ENCODE measurements around the gene STK38. TPM values are rescaled to one million over a fixed set of nuclear protein-coding genes. Genes with fewer than 3 reads are reported as not detected.
"Not testable (repeated sequence)": the region's sequence is repeated elsewhere in the genome, so short reads cannot be mapped to it uniquely, and the experiment has no call there.

The STK38 gene
- polyA plus RNA-seq, 2 of the 4 experiments (the other 2 are of a cell fraction) = 30.0 to 30.9 TPM

- DNase-seq (ENCODE audit: low read depth in 1 of 2, low spot score in 1 of 2) (peak in 1 of 2 experiments; percentile 89), ATAC-seq (peak; percentile 73 to 81; a peak in 5 of 6 replicates)
- CTCF ChIA-PET = interaction anchor here (0.6 to 1.3 kb wide), 3 partner anchors 20 to 152 kb away, joined by 3 to 5 read pairs (median 3); no protein-coding TSS in a partner anchor
- Histone ChIP-seq H3K27ac (peak overlapping the region; percentile 19 to 70; a peak in 5 of 6 replicates), H3K4me2 (peak overlapping the region; percentile 13), H3K4me1 (peaks cover 30% of the 10 kb centered on the region)
- H3K4me3 ChIP-seq; POLR2A ChIA-PET; FAIRE-seq; H3K9me3 ChIP-seq; TF ChIP-seq FOSL2 (IDR thresholded peaks at IDR 0.05): not testable (repeated sequence)
- peak; percentile 52; the same call in 1 of the 2 replicates for TF ChIP-seq GATA3 (IDR thresholded peaks at IDR 0.05; ENCODE audit: borderline replicate concordance)
- TF ChIP-seq RARB (CRISPR knock-in tag; IDR thresholded peaks at IDR 0.05) = 0 out of 2 replicates have a peak, but pooled peaks have one; percentile 9
- peak in 1 of 2 experiments; percentile 53; a peak in 2 of 4 replicates for TF ChIP-seq CEBPB (IDR thresholded peaks at IDR 0.05)
- peak; percentile 78 for TF ChIP-seq FOSL2 (CRISPR knock-in tag; IDR thresholded peaks at IDR 0.05)
- WGBS (ENCODE audit: missing lambda C conversion rate) = 56% methylated on average over 12 of the region's 12 CpGs
These were observed 25.4 kb upstream of the STK38 start for GRCh38 chr6:36572353-36573311.

DNA sequence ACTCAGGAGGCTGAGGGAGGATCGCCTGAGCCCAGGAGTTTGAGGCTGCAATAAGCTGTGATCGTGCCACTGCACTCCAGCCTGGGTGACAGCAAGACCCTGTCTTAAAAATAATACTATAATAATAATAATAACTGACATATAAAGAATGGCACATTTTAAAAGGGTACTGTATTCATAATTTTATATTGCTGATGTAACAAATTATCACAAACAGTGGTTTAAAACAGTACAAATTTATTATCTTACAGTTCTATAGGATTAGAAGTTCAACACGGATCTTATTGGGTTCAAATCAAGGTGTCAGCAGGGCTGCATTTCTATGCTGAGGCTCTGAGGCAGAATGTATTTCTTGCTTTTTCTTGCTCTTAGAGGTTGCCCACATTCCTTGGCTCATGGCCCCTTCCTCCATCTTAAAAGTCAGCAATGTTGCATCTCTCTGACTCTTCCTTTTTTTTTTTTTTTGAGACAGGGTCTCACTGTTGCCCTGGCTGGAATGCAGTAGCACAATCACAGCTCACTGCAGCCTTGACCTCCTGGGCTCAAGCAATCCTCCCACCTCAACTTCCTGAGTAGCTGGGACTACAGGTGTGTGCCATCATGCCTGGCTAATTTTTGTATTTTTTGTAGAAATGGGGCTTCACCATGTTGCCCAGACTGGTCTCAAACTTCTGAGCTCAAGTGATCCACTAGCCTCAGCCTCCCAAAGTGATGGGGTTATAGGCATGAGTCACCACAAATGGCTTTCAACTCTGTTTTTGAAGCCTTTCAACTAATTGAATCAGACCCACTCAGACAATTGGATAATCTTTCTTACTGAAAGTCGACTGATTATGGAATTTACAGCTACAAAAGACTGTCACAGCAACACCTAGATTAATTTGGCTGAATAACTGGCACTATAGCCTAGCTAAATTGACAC is 24.1 kb upstream of the STK38 start:
- FAIRE-seq (no peak), DNase-seq (ENCODE audit: low read depth in 1 of 2, low spot score in 1 of 2) (no peak), ATAC-seq (no peak)
- 85% methylated on average over 4 of the region's 4 CpGs for WGBS (ENCODE audit: missing lambda C conversion rate)
- Histone ChIP-seq H3K9me3 (no peaks in the 10 kb centered on the region), H3K4me2 (no peak overlapping the region), H3K27ac (peak overlapping the region; percentile 19 to 70; a peak in 3 of 6 replicates), H3K4me3 (no peak overlapping the region), H3K4me1 (peaks cover 18% of the 10 kb centered on the region)
- TF ChIP-seq MAFK (IDR thresholded peaks at IDR 0.05; ENCODE audit: partially characterized antibody) (peak; percentile 39), CHD4 (IDR thresholded peaks at IDR 0.05; ENCODE audit: borderline replicate concordance) (no peak), HOXB5 (CRISPR knock-in tag; IDR thresholded peaks at IDR 0.05) (no peak), FOSL2 (IDR thresholded peaks at IDR 0.05) (no peak), FOSL2 (CRISPR knock-in tag; IDR thresholded peaks at IDR 0.05) (peak; percentile 25; the same call in 1 of the 2 replicates)
- ChIA-PET CTCF (interaction anchor here (0.7 to 1.3 kb wide), 2 partner anchors 19 to 153 kb away, joined by 3 to 5 read pairs; no protein-coding TSS in a partner anchor), POLR2A (no interaction called here)

GRCh38 chr6:36570264-36570663 is 23.0 kb upstream of the STK38 start:
- no peak for TF ChIP-seq ZSCAN20 (CRISPR knock-in tag; IDR thresholded peaks at IDR 0.05)
- TF ChIP-seq JUN (IDR thresholded peaks at IDR 0.05) = no peak
- TF ChIP-seq JUNB (IDR thresholded peaks at IDR 0.05) = no peak
- no peak for TF ChIP-seq HOXB13 (CRISPR knock-in tag; IDR thresholded peaks at IDR 0.05; ENCODE audit: low read depth)
- TF ChIP-seq MAZ (IDR thresholded peaks at IDR 0.05; ENCODE audit: borderline replicate concordance, low read depth, low read length) = no peak
- Histone ChIP-seq H3K4me2 (no peak overlapping the region), H3K4me1 (peaks cover 18% of the 10 kb centered on the region), H3K4me3 (no peak overlapping the region), H3K27ac (no peak overlapping the region), H3K9me3 (no peaks in the 10 kb centered on the region)
- FAIRE-seq (no peak), ATAC-seq (no peak), DNase-seq (ENCODE audit: low read depth in 1 of 2, low spot score in 1 of 2) (no peak)
- 98% methylated on average over 2 of the region's 2 CpGs for WGBS (ENCODE audit: missing lambda C conversion rate)
- CTCF ChIA-PET = interaction anchor here (0.6 to 1.9 kb wide), 2 partner anchors 9 to 147 kb away, joined by 4 to 7 read pairs; no protein-coding TSS in a partner anchor
- POLR2A ChIA-PET = no interaction called here

GRCh38 chr6:36566418-36566905 is 19.2 kb upstream of the STK38 start:
- no peak for FAIRE-seq
- 74% methylated on average over 8 of the region's 8 CpGs for WGBS (ENCODE audit: missing lambda C conversion rate)

More at GRCh38 chr6:36566418-36566905, 19.2 kb upstream of the STK38 start:
- DNase-seq (ENCODE audit: low read depth in 1 of 2, low spot score in 1 of 2) (no peak), ATAC-seq (no peak)
- Histone ChIP-seq H3K4me1 (peaks cover 22% of the 10 kb centered on the region), H3K9me3 (no peaks in the 10 kb centered on the region), H3K4me2 (no peak overlapping the region; the same call in 2 of the 3 replicates), H3K4me3 (no peak overlapping the region), H3K27ac (no peak overlapping the region)
- POLR2A ChIA-PET = no interaction called here
- no peak for TF ChIP-seq GATA3 (IDR thresholded peaks at IDR 0.05; ENCODE audit: borderline replicate concordance)
- no peak for TF ChIP-seq EHF (CRISPR knock-in tag; IDR thresholded peaks at IDR 0.05)
- TF ChIP-seq ZSCAN20 (CRISPR knock-in tag; IDR thresholded peaks at IDR 0.05) = no peak
- TF ChIP-seq HDAC2 (IDR thresholded peaks at IDR 0.05) = no peak
- no peak for TF ChIP-seq RARB (CRISPR knock-in tag; IDR thresholded peaks at IDR 0.05)
- TF ChIP-seq KDM1A (IDR thresholded peaks at IDR 0.05; ENCODE audit: low read depth) = no peak
- TF ChIP-seq ZNF302 (CRISPR knock-in tag; IDR thresholded peaks at IDR 0.05) = no peak
- no peak for TF ChIP-seq CBX8 (IDR thresholded peaks at IDR 0.05)
- no peak for TF ChIP-seq RAD21 (conservative IDR thresholded peaks at IDR 0.05 in 1 of 2, IDR thresholded peaks at IDR 0.05 in 1 of 2)
- TF ChIP-seq, protein P1, sequence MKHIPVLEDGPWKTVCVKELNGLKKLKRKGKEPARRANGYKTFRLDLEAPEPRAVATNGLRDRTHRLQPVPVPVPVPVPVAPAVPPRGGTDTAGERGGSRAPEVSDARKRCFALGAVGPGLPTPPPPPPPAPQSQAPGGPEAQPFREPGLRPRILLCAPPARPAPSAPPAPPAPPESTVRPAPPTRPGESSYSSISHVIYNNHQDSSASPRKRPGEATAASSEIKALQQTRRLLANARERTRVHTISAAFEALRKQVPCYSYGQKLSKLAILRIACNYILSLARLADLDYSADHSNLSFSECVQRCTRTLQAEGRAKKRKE (CRISPR knock-in tag; IDR thresholded peaks at IDR 0.05; ENCODE audit: low read depth) = no peak
- no peak for TF ChIP-seq HOXB5 (CRISPR knock-in tag; IDR thresholded peaks at IDR 0.05)
- no peak for TF ChIP-seq RCOR1 (IDR thresholded peaks at IDR 0.05; ENCODE audit: low read depth, low read length)
- TF ChIP-seq MAFK (IDR thresholded peaks at IDR 0.05; ENCODE audit: partially characterized antibody) = no peak
- TF ChIP-seq TFCP2L1 (CRISPR knock-in tag; IDR thresholded peaks at IDR 0.05) = no peak
- no peak for TF ChIP-seq SREBF2 (IDR thresholded peaks at IDR 0.05)
- CTCF ChIA-PET = interaction anchor here (0.7 to 1.6 kb wide), 2 partner anchors 9 to 47 kb away, joined by 3 read pairs; no protein-coding TSS in a partner anchor

Data from A549 (cell line).